Right lobe of liver (tissue), 4 donors: ENCODE measurements around the gene COPB1.

Source experiments
- POLR2A ChIP-seq: fragments of 450-650 bp; IDR thresholded peaks from one replicate; pipeline ENCODE4 v1.6.1; 2017; ENCODE audit warnings: antibody characterized with exemption, mild to moderate bottlenecking
- TF ChIP-seq, protein P1 (sequence below), 4 donors: fragments of 200-600 bp in 3 of 4; fragments of 450-650 bp in 1 of 4; IDR thresholded peaks; one replicate each; pipeline versions ENCODE4 v1.5.1 to v1.8.0; 2016 to 2022; ENCODE audit warnings: antibody characterized with exemption in 4 of 4, mild to moderate bottlenecking in 2 of 4
- donor health status: DM: no; HTN: no; CAD: no.
- donor health status: DM: no; HTN: no; CAD: no.
- donor health status: DM: no; HTN: yes; CAD: no.

DNA sequence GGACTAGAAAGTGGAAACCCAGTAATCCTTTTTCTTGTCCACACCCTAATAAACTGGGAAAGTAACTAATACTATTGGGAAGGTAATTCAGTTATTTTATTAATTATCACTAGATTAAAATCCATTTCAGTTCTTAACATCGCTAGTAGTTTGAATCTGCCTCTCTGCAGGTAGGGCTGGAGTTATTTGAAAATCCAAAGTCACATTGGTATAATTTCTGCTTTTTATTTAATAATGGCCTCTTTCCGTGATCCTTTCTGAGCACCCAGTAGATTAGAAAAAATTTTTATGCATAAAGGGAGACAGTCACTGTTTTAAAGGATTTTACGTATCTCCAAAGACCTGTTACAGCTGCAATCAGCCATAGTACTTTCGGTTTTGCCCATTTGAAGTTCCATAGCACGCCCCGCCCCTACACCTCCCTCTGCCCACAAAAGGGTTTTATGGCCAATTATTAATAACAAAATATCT lies 605 bp upstream of the COPB1 start:
- TF ChIP-seq, protein P1, sequence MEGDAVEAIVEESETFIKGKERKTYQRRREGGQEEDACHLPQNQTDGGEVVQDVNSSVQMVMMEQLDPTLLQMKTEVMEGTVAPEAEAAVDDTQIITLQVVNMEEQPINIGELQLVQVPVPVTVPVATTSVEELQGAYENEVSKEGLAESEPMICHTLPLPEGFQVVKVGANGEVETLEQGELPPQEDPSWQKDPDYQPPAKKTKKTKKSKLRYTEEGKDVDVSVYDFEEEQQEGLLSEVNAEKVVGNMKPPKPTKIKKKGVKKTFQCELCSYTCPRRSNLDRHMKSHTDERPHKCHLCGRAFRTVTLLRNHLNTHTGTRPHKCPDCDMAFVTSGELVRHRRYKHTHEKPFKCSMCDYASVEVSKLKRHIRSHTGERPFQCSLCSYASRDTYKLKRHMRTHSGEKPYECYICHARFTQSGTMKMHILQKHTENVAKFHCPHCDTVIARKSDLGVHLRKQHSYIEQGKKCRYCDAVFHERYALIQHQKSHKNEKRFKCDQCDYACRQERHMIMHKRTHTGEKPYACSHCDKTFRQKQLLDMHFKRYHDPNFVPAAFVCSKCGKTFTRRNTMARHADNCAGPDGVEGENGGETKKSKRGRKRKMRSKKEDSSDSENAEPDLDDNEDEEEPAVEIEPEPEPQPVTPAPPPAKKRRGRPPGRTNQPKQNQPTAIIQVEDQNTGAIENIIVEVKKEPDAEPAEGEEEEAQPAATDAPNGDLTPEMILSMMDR (IDR thresholded peaks at IDR 0.05) = no peak
- no peak for TF ChIP-seq POLR2A
